ENCODE data around the gene PCDHA2.
A peak's percentile ranks its signal among the peaks of the same experiment; 100 is the strongest.
"Not testable (repeated sequence)": the region's sequence is repeated elsewhere in the genome, so short reads cannot be mapped to it uniquely, and the experiment has no call there.

PCDHA2 gene

GRCh38 chr5:140821375-140822280 lies 27.0 kb downstream of the PCDHA2 start, which contains the start of gene PCDHA5:
Gene PCDHA5 (plus strand): TSS chr5:140821613.
- no peak for DNase-seq

DNA sequence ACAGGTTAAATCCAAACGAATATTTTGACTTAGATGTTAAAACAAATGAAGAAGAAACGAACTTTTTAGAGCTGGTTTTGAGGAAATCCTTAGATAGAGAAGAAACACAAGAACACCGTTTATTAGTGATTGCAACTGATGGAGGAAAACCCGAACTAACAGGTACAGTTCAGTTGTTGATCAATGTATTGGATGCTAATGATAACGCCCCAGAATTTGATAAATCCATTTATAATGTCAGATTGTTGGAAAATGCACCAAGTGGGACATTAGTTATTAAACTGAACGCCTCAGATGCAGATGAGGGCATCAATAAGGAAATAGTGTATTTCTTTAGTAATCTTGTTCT lies 27.6 kb downstream of the PCDHA2 start:
- DNase-seq: no peak

- not testable (repeated sequence) for DNase-seq
Measured at GRCh38 chr5:140822969-140823368, 28.3 kb downstream of the PCDHA2 start.

GRCh38 chr5:140823475-140823874 lies 28.8 kb downstream of the PCDHA2 start:
- DNase-seq: no peak

DNA sequence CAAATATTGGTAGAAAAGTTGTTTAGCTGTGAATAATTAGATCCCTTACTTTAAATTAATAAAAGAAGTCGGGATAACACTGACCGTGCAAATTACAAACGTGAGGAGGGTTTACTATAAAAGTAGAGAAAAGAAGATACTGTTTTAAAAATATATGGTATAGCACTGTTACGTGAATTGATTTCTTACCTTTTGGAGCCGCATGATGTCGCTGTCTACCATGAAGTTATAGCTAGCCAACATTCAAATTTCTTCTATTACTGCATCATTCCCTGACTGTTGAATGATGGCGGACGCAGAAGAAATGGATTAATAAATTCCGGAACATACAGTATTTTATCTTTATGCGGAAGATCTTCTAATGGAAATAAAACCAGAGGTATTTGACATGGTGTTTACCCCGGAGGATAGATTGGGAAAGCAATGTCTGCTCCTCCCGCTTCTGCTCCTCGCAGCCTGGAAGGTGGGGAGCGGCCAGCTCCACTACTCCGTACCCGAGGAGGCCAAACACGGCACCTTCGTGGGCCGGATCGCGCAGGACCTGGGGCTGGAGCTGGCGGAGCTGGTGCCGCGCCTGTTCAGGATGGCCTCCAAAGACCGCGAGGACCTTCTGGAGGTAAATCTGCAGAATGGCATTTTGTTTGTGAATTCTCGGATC lies 33.2 kb downstream of the PCDHA2 start, which contains the start of gene PCDHA6:
TSS of gene PCDHA6 (plus strand) at position 257 of the 658 bp plus-strand sequence. CDS start at position 389, 132 bp downstream.
- DNase-seq: no peak

DNA sequence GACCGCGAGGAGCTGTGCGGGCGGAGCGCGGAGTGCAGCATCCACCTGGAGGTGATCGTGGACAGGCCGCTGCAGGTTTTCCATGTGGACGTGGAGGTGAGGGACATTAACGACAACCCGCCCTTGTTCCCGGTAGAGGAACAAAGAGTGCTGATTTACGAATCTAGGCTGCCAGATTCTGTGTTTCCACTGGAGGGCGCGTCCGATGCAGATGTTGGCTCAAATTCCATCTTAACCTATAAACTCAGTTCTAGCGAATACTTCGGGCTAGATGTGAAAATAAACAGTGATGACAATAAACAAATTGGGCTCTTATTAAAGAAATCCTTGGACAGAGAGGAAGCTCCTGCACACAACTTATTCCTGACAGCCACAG lies 33.7 kb downstream of the PCDHA2 start:
- no peak for DNase-seq

DNA sequence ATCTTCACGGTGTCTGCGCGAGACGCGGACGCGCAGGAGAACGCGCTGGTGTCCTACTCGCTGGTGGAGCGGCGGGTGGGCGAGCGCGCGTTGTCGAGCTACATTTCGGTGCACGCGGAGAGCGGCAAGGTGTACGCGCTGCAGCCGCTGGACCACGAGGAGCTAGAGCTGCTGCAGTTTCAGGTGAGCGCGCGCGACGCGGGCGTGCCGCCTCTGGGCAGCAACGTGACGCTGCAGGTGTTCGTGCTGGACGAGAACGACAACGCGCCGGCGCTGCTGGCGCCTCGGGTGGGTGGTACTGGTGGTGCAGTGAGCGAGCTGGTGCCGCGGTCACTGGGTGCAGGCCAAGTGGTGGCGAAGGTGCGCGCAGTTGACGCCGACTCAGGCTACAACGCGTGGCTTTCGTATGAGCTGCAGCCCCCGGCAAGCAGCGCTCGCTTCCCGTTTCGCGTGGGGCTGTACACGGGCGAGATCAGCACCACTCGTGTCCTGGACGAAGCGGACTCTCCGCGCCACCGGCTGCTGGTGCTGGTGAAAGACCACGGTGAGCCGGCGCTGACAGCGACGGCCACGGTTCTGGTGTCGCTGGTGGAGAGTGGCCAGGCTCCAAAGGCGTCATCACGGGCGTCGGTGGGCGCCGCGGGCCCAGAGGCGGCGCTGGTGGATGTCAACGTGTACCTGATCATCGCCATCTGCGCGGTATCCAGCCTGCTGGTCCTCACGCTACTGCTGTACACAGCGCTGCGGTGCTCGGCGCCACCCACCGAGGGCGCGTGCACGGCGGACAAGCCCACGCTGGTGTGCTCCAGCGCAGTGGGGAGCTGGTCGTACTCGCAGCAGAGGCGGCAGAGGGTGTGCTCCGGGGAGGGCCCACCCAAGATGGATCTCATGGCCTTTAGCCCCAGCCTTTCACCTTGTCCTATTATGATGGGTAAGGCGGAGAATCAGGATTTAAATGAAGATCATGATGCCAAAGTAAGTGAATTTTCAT lies 35.2 kb downstream of the PCDHA2 start:
- DNase-seq: not testable (repeated sequence)

DNA sequence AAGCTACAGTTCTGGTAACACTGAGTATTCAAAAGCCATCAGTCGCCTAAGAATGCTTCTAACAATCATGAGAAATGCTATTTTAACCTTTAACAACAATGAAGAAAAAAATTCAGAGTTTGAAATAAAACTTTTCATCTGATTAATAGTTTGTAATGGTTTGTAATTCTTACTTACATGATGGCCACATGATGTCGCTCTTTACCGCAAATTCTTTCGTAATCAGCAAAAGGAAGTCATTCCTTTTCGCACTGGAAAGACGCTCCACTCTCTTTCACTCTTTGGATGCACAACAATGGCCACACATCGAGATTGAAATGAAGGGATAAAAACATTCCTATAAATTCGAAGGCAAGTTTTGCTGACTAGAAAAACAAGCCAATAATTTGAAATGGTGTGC lies 39.3 kb downstream of the PCDHA2 start, which contains the start of gene PCDHA7:
TSS of gene PCDHA7 (plus strand) at position 277 of the 400 bp plus-strand sequence. CDS start at position 392, 115 bp downstream.
- DNase-seq: peak; percentile 21

DNA sequence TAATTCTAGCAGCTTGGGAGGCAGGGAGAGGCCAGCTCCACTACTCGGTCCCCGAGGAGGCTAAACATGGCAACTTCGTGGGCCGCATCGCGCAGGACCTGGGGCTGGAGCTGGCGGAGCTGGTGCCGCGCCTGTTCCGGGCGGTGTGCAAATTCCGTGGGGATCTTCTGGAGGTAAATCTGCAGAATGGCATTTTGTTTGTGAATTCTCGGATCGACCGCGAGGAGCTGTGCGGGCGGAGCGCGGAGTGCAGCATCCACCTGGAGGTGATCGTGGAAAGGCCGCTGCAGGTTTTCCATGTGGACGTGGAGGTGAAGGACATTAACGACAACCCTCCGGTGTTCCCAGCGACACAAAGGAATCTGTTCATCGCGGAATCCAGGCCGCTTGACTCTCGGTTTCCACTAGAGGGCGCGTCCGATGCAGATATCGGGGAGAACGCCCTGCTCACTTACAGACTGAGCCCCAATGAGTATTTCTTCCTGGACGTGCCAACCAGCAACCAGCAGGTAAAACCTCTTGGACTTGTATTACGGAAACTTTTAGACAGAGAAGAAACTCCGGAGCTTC lies 39.9 kb downstream of the PCDHA2 start:
- not testable (repeated sequence) for DNase-seq

- DNase-seq: no peak
Measured at GRCh38 chr5:140835622-140836510, 41.2 kb downstream of the PCDHA2 start.

DNA sequence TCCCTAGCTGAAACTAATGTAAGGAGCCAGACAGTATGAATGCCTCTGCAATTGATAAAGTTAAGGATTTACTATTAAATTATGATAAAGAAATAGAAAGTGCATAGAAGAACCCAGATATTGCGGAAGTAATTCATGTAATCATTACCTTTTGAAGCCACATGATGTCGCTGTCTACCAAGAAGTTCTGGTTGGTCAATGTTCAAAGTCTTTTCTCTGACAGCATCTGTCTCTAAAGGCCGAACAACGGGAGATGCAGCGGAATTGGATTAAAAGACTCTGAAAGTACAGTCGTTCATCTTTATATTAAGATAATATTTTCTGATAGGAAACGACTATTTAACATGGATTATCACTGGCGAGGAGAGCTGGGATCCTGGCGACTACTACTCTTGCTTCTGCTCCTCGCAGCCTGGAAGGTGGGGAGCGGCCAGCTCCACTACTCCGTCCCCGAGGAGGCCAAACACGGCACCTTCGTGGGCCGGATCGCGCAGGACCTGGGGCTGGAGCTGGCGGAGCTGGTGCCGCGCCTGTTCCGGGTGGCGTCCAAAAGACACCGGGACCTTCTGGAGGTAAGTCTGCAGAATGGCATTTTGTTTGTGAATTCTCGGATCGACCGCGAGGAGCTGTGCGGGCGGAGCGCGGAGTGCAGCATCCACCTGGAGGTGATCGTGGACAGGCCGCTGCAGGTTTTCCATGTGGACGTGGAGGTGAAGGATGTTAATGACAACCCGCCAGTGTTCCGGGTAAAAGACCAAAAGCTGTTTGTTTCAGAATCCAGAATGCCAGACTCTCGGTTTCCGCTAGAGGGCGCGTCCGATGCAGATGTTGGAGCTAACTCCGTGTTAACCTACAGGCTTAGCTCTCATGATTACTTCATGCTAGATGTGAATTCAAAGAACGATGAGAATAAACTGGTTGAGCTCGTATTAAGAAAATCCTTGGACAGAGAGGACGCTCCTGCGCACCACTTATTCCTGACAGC lies 46.6 kb downstream of the PCDHA2 start, which contains the start of gene PCDHA8:
TSS of gene PCDHA8 (plus strand) at position 210 of the 985 bp plus-strand sequence. CDS start at position 345, 135 bp downstream.
- DNase-seq: no peak

- no peak for DNase-seq
Measured at GRCh38 chr5:140842798-140843733, 48.4 kb downstream of the PCDHA2 start.
